Mesenchymal stem cell (in vitro differentiated cells and primary cell): ENCODE results near the gene KDM4B.
A peak's percentile ranks its signal among the peaks of the same experiment; 100 is the strongest.

Source experiments
- DNase-seq: peaks from one replicate; pipeline ENCODE4 v3.0.0-alpha.2; 2013
- H2AFZ ChIP-seq: one replicate; pipeline ENCODE4 v1.6.1; 2013; ENCODE audit warnings: low read depth, mild to moderate bottlenecking, control low read depth, inconsistent platforms, low read length, moderate library complexity
- H2AK5ac ChIP-seq: 2 replicates; pipeline ENCODE4 v1.6.1; 2013; ENCODE audit warnings: low read length, moderate library complexity, mild to moderate bottlenecking, inconsistent platforms; ENCODE audit not compliant: severe bottlenecking
- H2BK120ac ChIP-seq: one replicate; pipeline ENCODE4 v1.6.1; 2013; ENCODE audit warnings: low read depth, mild to moderate bottlenecking, inconsistent platforms, low read length, moderate library complexity
- H2BK12ac ChIP-seq, 2 experiments: one replicate each; pipeline ENCODE4 v1.6.1; 2013; ENCODE audit warnings: inconsistent platforms in 2 of 2, low read length in 2 of 2, mild to moderate bottlenecking in 2 of 2, moderate library complexity in 2 of 2, control low read depth in 1 of 2
- H2BK15ac ChIP-seq: one replicate; pipeline ENCODE4 v1.6.1; 2013; ENCODE audit warnings: mild to moderate bottlenecking, low read depth, inconsistent platforms; ENCODE audit not compliant: poor library complexity, severe bottlenecking
- H2BK5ac ChIP-seq: 2 replicates; pipeline ENCODE4 v1.6.1; 2013; ENCODE audit warnings: low read depth, mild to moderate bottlenecking, low read length, control low read depth, inconsistent platforms; ENCODE audit not compliant: poor library complexity, severe bottlenecking
- H3K14ac ChIP-seq, 2 experiments: one replicate each; pipeline ENCODE4 v1.6.1; 2013; ENCODE audit warnings: inconsistent platforms in 2 of 2, low read length in 2 of 2, control low read depth in 1 of 2, mild to moderate bottlenecking in 1 of 2, moderate library complexity in 1 of 2
- H3K18ac ChIP-seq, 2 experiments: one replicate each; pipeline ENCODE4 v1.6.1; 2013; ENCODE audit warnings: inconsistent platforms in 2 of 2, low read length in 2 of 2, control low read depth in 1 of 2, low read depth in 1 of 2, mild to moderate bottlenecking in 1 of 2
- H3K23ac ChIP-seq, 2 experiments: one replicate each; pipeline ENCODE4 v1.6.1; 2013; ENCODE audit warnings: inconsistent platforms in 2 of 2, low read length in 2 of 2, mild to moderate bottlenecking in 2 of 2, moderate library complexity in 2 of 2, control low read depth in 1 of 2
- H3K27ac ChIP-seq: 2 replicates; pipeline ENCODE4 v1.5.1; 2013; ENCODE audit warnings: mild to moderate bottlenecking, moderate library complexity, low read length, control low read depth, inconsistent platforms; ENCODE audit not compliant: poor library complexity, severe bottlenecking
- H3K27me3 ChIP-seq, 2 experiments: 2 replicates each; pipeline versions ENCODE4 v1.6.1 to v1.7.0; 2013; ENCODE audit warnings: low read length in 2 of 2, mild to moderate bottlenecking in 2 of 2, moderate library complexity in 2 of 2, control low read depth in 1 of 2, inconsistent platforms in 1 of 2; ENCODE audit not compliant: control insufficient read depth in 1 of 2, insufficient read depth in 1 of 2
- H3K36me3 ChIP-seq, 2 experiments: 2 replicates each; pipeline versions ENCODE4 v1.6.1 to v1.7.0; 2013; ENCODE audit warnings: low read length in 2 of 2, control low read depth in 1 of 2, inconsistent platforms in 1 of 2, low read depth in 1 of 2, mild to moderate bottlenecking in 1 of 2; ENCODE audit not compliant: insufficient read depth in 2 of 2, control insufficient read depth in 1 of 2
- H3K4ac ChIP-seq, 2 experiments: one replicate each; pipeline ENCODE4 v1.6.1; 2013; ENCODE audit warnings: inconsistent platforms in 2 of 2, low read length in 2 of 2, mild to moderate bottlenecking in 2 of 2, moderate library complexity in 2 of 2, control low read depth in 1 of 2, low read depth in 1 of 2
- H3K4me1 ChIP-seq: 2 replicates; pipeline ENCODE4 v1.6.1; 2013; ENCODE audit warnings: low read depth, low read length, control low read depth; ENCODE audit not compliant: control insufficient read depth, insufficient read depth
- H3K4me2 ChIP-seq: 2 replicates; pipeline ENCODE4 v1.6.1; 2013; ENCODE audit warnings: low read length, mild to moderate bottlenecking, inconsistent platforms; ENCODE audit not compliant: poor library complexity, severe bottlenecking
- H3K4me3 ChIP-seq, 2 experiments: 2 replicates each; pipeline versions ENCODE4 v1.5.1 to v1.7.0; 2013; ENCODE audit warnings: low read length in 2 of 2, mild to moderate bottlenecking in 2 of 2, control low read depth in 1 of 2, low read depth in 1 of 2; ENCODE audit not compliant: insufficient read depth in 1 of 2
- H3K79me1 ChIP-seq: replicated peaks from 2 replicates; pipeline ENCODE4 v1.6.1; 2013; ENCODE audit warnings: mild to moderate bottlenecking, control low read depth, low read length, inconsistent platforms; ENCODE audit not compliant: poor library complexity, severe bottlenecking
- H3K9ac ChIP-seq: 2 replicates; pipeline ENCODE4 v1.7.0; 2013; ENCODE audit warnings: mild to moderate bottlenecking, low read length, moderate library complexity
- H3K9me3 ChIP-seq: 2 replicates; pipeline ENCODE4 v1.7.0; 2013; ENCODE audit warnings: mild to moderate bottlenecking, low read length; ENCODE audit not compliant: control insufficient read depth
- H4K8ac ChIP-seq: one replicate; pipeline ENCODE4 v1.6.1; 2013; ENCODE audit warnings: inconsistent platforms, mild to moderate bottlenecking, low read length, moderate library complexity
- H4K91ac ChIP-seq: one replicate; pipeline ENCODE4 v1.6.1; 2013; ENCODE audit warnings: mild to moderate bottlenecking, low read length, inconsistent platforms
- WGBS: methylation state at CpG from one replicate; pipeline ENCODE4 v1.1.7; 2013; ENCODE audit warnings: mixed read lengths; 5-methylcytosine and 5-hydroxymethylcytosine counted together

KDM4B gene

DNA sequence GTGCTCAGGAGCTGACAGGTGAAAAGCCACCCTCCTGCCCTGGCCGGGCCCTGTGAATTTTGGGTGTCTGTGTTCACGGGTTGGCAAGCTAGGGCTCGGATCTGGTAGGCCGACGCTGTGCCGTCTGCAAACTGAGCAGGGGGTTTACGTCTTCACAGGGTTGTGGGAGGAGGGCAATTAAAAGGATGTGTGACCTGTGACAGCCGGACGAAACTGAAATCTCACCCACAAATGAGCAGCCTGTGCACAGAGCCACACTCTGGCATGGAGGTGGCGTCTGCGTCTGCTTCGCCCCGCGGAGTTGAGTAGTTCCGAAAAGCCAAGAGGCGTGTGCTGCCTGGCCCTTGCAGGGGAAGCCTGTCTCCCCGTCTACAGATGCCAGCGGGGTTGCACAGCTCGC lies 117.3 kb downstream of the KDM4B start:
- H3K4me2 ChIP-seq = no peak overlapping the region
- H3K4me1 ChIP-seq = peaks cover 8% of the 10 kb centered on the region
- H2AFZ ChIP-seq = no peak overlapping the region
- WGBS = 97% methylated on average over 19 of the region's 19 CpGs
- no peak overlapping the region for H3K4me3 ChIP-seq
- H3K27me3 ChIP-seq = no peaks in the 10 kb centered on the region
- H2BK120ac ChIP-seq = no peak overlapping the region
- H2BK12ac ChIP-seq = no peak overlapping the region
- no peak overlapping the region for H3K23ac ChIP-seq
- no peak overlapping the region for H3K27ac ChIP-seq
- H3K9me3 ChIP-seq = no peaks in the 10 kb centered on the region
- DNase-seq = no peak
- H4K91ac ChIP-seq = no peak overlapping the region
- no peak overlapping the region for H2AK5ac ChIP-seq
- peaks cover 44% of the 10 kb centered on the region for H3K79me1 ChIP-seq
- H3K14ac ChIP-seq = no peak overlapping the region
- H4K8ac ChIP-seq = no peak overlapping the region
- H3K18ac ChIP-seq = no peak overlapping the region
- no peak overlapping the region for H2BK5ac ChIP-seq
- H3K4ac ChIP-seq = no peak overlapping the region
- no peak overlapping the region for H2BK15ac ChIP-seq
- H3K36me3 ChIP-seq = peaks cover 57 to 79% of the 10 kb centered on the region in 2 experiments
- no peak overlapping the region for H3K9ac ChIP-seq

DNA sequence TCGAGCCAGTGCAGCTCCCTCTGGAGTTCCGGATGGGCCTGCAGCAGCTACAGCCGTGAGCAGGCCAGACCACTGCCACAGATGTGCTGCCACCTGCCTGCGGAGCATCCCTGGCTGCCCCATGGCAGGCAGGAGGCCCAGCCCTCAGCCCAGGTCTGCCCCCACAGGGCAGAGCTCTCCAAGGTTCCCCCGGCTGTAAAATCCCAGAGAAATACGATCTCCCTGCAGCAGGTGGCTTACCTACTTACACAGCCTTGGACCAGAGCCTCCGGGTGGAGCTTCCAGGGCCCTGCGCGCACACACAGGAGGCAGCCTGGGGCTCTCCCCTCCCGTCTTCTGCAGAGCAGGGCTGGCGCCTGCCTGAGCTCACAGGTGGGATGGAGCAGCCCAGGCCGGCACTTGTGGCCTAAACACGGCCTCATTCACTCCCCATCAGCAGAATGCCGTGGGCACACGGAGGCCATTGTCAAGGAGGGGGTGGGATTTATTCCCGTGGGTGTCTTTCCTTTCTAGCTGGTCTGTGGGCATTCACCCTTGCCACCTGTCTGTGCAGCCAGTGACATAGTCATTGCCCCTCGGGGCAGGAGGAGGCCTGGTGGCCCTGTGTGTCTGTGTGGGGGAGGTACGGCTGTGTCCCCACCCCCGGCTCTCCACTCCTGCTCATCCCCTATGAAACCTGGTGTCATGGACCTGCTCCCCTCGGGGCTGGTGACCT lies 118.0 kb downstream of the KDM4B start:
- Histone ChIP-seq H3K4ac (no peak overlapping the region), H2AK5ac (no peak overlapping the region), H2AFZ (no peak overlapping the region), H3K9me3 (no peaks in the 10 kb centered on the region), H3K14ac (no peak overlapping the region), H4K91ac (no peak overlapping the region), H3K27me3 (no peaks in the 10 kb centered on the region), H3K4me2 (no peak overlapping the region), H3K18ac (no peak overlapping the region), H2BK15ac (no peak overlapping the region), H3K4me1 (peaks cover 14% of the 10 kb centered on the region), H4K8ac (no peak overlapping the region), H3K27ac (no peak overlapping the region), H3K36me3 (peaks cover 51 to 76% of the 10 kb centered on the region in 2 experiments), H2BK120ac (no peak overlapping the region), H3K79me1 (peaks cover 38% of the 10 kb centered on the region), H3K4me3 (no peak overlapping the region), H3K23ac (no peak overlapping the region), H3K9ac (no peak overlapping the region), H2BK5ac (no peak overlapping the region), H2BK12ac (no peak overlapping the region)
- 90% methylated on average over 19 of the region's 20 CpGs for WGBS
- no peak for DNase-seq

- Histone ChIP-seq H3K18ac (no peak overlapping the region), H2BK5ac (no peak overlapping the region), H3K4ac (no peak overlapping the region), H2AK5ac (no peak overlapping the region), H3K4me3 (no peak overlapping the region), H2BK15ac (no peak overlapping the region), H3K23ac (no peak overlapping the region), H3K27me3 (no peaks in the 10 kb centered on the region), H3K9ac (no peak overlapping the region), H2BK120ac (no peak overlapping the region), H3K79me1 (peaks cover 34% of the 10 kb centered on the region), H3K4me1 (peaks cover 30% of the 10 kb centered on the region), H3K14ac (no peak overlapping the region), H3K9me3 (no peaks in the 10 kb centered on the region), H3K27ac (no peak overlapping the region), H3K36me3 (peaks cover 39 to 79% of the 10 kb centered on the region in 2 experiments), H2AFZ (no peak overlapping the region), H4K8ac (no peak overlapping the region), H4K91ac (no peak overlapping the region), H2BK12ac (no peak overlapping the region), H3K4me2 (no peak overlapping the region)
- WGBS = 96% methylated on average over 8 of the region's 8 CpGs
- no peak for DNase-seq
These were observed 120.4 kb downstream of the KDM4B start for GRCh38 chr19:5089283-5089682.

- Histone ChIP-seq H3K9me3 (no peaks in the 10 kb centered on the region), H2BK5ac (no peak overlapping the region), H3K4me2 (no peak overlapping the region), H4K91ac (no peak overlapping the region), H3K27me3 (no peaks in the 10 kb centered on the region), H3K9ac (peak overlapping the region; percentile 63), H2AFZ (no peak overlapping the region), H3K14ac (no peak overlapping the region), H3K36me3 (peaks cover 33 to 85% of the 10 kb centered on the region in 2 experiments), H2BK15ac (no peak overlapping the region), H3K4me3 (no peak overlapping the region), H2BK12ac (no peak overlapping the region), H3K18ac (peak overlapping the region; percentile 40 to 60), H3K4me1 (peaks cover 30% of the 10 kb centered on the region), H3K4ac (no peak overlapping the region), H2AK5ac (no peak overlapping the region), H3K27ac (no peak overlapping the region), H3K23ac (no peak overlapping the region), H2BK120ac (no peak overlapping the region), H3K79me1 (peaks cover 45% of the 10 kb centered on the region), H4K8ac (peak overlapping the region; percentile 27)
- DNase-seq = no peak
- WGBS = 81% methylated on average over 17 of the region's 18 CpGs
These were observed 121.6 kb downstream of the KDM4B start for GRCh38 chr19:5090465-5091017.
